Mesothelial cell of epicardium (in vitro differentiated cells): ENCODE results near the gene PHPT1. TPM values are rescaled to one million over a fixed set of nuclear protein-coding genes. Genes with fewer than 3 reads are reported as not detected.
"Not testable (repeated sequence)": the region's sequence is repeated elsewhere in the genome, so short reads cannot be mapped to it uniquely, and the experiment has no call there.

Experiments
- DNase-seq, 2 experiments: peaks; one replicate each; pipeline ENCODE4 v3.0.0; 2021; ENCODE audit warnings: low spot score in 2 of 2; ENCODE audit not compliant: unreplicated experiment in 2 of 2
- H3K27ac Mint-ChIP-seq: 2 replicates; pipeline ENCODE4 v1.8.0; 2021; ENCODE audit warnings: mixed read lengths
- H3K27me3 Mint-ChIP-seq: 2 replicates; pipeline ENCODE4 v1.8.0; 2021; ENCODE audit warnings: low read depth, mixed read lengths
- H3K36me3 Mint-ChIP-seq: 2 replicates; pipeline ENCODE4 v1.8.0; 2021; ENCODE audit warnings: mixed read lengths
- H3K4me1 Mint-ChIP-seq: 2 replicates; pipeline ENCODE4 v1.8.0; 2021; ENCODE audit warnings: mixed read lengths
- H3K4me3 Mint-ChIP-seq: 2 replicates; pipeline ENCODE4 v1.8.0; 2021; ENCODE audit warnings: mild to moderate bottlenecking, moderate library complexity, mixed read lengths
- H3K9me3 Mint-ChIP-seq: 2 replicates; pipeline ENCODE4 v1.8.0; 2021; ENCODE audit warnings: mixed read lengths
- CTCF ChIP-seq: fragments of 200-600 bp; sonication (generic); IDR thresholded peaks from one replicate; pipeline ENCODE4 v1.5.0; 2021; ENCODE audit warnings: antibody characterized with exemption; ENCODE audit not compliant: unreplicated experiment
- total RNA-seq: library from RNA; stranded (reverse); gene quantifications from 3 replicates; pipeline ENCODE4 v1.2.1, GENCODE V29; 2021

PHPT1 gene
- 159 to 168 TPM (median 168 TPM) in 3 replicates for total RNA-seq

GRCh38 chr9:136849038-136849959, at the start of gene PHPT1:
Gene PHPT1 (plus strand): TSS chr9:136849409. CDS start chr9:136849431, 22 bp downstream.
- peak within 1 kb of the TSS; percentile 94 for H3K4me3 Mint-ChIP-seq
- no peaks in the 10 kb centered on the region for H3K9me3 Mint-ChIP-seq
- peak within 1 kb of the TSS; percentile 96 for H3K27ac Mint-ChIP-seq
- H3K36me3 Mint-ChIP-seq: peaks cover 2% of the 10 kb centered on the region
- TF ChIP-seq CTCF: no peak
- H3K27me3 Mint-ChIP-seq: peaks cover 16% of the 10 kb centered on the region
- H3K4me1 Mint-ChIP-seq: peaks cover 7% of the 10 kb centered on the region
- DNase-seq: peak; percentile 98 to 99

- DNase-seq: peak; percentile 84 to 95
- Mint-ChIP-seq H3K27ac (peak overlapping the region; percentile 96), H3K4me3 (peak overlapping the region; percentile 87), H3K4me1 (peaks cover 36% of the 10 kb centered on the region), H3K27me3 (no peaks in the 10 kb centered on the region), H3K36me3 (peaks cover 7% of the 10 kb centered on the region), H3K9me3 (no peaks in the 10 kb centered on the region)
- TF ChIP-seq CTCF: no peak
Measured at GRCh38 chr9:136799854-136800657, 49.2 kb upstream of the PHPT1 start.

DNA sequence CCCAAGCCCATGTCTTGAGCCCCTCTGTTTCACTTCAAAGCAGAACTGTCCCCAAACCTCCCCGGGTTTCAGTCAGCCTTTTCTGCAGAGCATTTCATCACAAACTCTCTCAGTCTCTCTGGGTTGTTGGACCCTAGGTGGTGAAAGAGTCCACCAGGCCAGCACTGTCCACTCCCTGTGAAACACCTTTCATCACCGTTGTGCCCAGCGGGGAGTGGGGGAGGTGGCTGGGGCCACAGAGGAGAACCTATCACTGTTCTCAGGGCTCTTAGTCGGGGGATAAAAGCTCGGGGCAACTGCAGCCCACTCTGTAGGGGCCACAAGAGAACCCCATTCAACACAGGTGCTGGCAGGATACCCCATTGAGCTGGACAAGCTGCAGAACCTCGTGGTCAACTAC, 46.9 kb upstream of the PHPT1 start:
- no peak for TF ChIP-seq CTCF
- peaks cover 26% of the 10 kb centered on the region for H3K4me1 Mint-ChIP-seq
- H3K9me3 Mint-ChIP-seq: no peaks in the 10 kb centered on the region
- no peak for DNase-seq
- no peaks in the 10 kb centered on the region for H3K27me3 Mint-ChIP-seq
- peaks cover 11% of the 10 kb centered on the region for H3K36me3 Mint-ChIP-seq
- no peak overlapping the region for H3K4me3 Mint-ChIP-seq
- H3K27ac Mint-ChIP-seq: no peak overlapping the region

- H3K9me3 Mint-ChIP-seq, H3K27me3 Mint-ChIP-seq, H3K27ac Mint-ChIP-seq, H3K4me3 Mint-ChIP-seq, DNase-seq: not testable (repeated sequence)
- peaks cover 11% of the 10 kb centered on the region for H3K36me3 Mint-ChIP-seq
- peaks cover 22% of the 10 kb centered on the region for H3K4me1 Mint-ChIP-seq
Measured at GRCh38 chr9:136803009-136803550, 46.1 kb upstream of the PHPT1 start.

- peaks cover 11% of the 10 kb centered on the region for H3K36me3 Mint-ChIP-seq
- no peak overlapping the region for H3K4me3 Mint-ChIP-seq
- no peaks in the 10 kb centered on the region for H3K9me3 Mint-ChIP-seq
- H3K27me3 Mint-ChIP-seq: no peaks in the 10 kb centered on the region
- TF ChIP-seq CTCF: no peak
- H3K27ac Mint-ChIP-seq: no peak overlapping the region
- DNase-seq: no peak
- H3K4me1 Mint-ChIP-seq: peaks cover 24% of the 10 kb centered on the region
Measured at GRCh38 chr9:136803551-136804508, 45.4 kb upstream of the PHPT1 start.
